ENCODE data around the gene SYVN1.
"Not testable (repeated sequence)": the region's sequence is repeated elsewhere in the genome, so short reads cannot be mapped to it uniquely, and the experiment has no call there.

Gene SYVN1

GRCh38 chr11:65134240-65134951 is at the start of gene SYVN1:
Gene SYVN1, minus strand, starts transcription at chr11:65134519. Its CDS starts 918 bp downstream, at chr11:65133601.
- peak; percentile 91 for DNase-seq (ENCODE audit: low spot score)

GRCh38 chr11:65183201-65183891 is 49.0 kb upstream of the SYVN1 start:
- no peak for DNase-seq (ENCODE audit: low spot score)

GRCh38 chr11:65182258-65183170 is 48.2 kb upstream of the SYVN1 start:
- no peak for DNase-seq (ENCODE audit: low spot score)

- DNase-seq (ENCODE audit: low spot score), result peak; percentile 53
Observed at GRCh38 chr11:65181569-65182257, 47.4 kb upstream of the SYVN1 start, which contains the start of gene CAPN1. Gene CAPN1, plus strand, starts transcription at chr11:65181928. Its CDS starts 774 bp downstream, at chr11:65182702.

GRCh38 chr11:65180877-65181568 is 46.7 kb upstream of the SYVN1 start:
- DNase-seq (ENCODE audit: low spot score), result peak; percentile 22

- not testable (repeated sequence) for DNase-seq (ENCODE audit: low spot score)
Observed at GRCh38 chr11:65174571-65175010, 40.3 kb upstream of the SYVN1 start.

GRCh38 chr11:65172600-65172999 is 38.3 kb upstream of the SYVN1 start:
- no peak for DNase-seq (ENCODE audit: low spot score)

- no peak for DNase-seq (ENCODE audit: low spot score)
Observed at GRCh38 chr11:65170058-65170534, 35.8 kb upstream of the SYVN1 start, which contains the start of gene SPDYC. Gene SPDYC, plus strand, starts transcription at chr11:65170233. Its CDS starts 1,125 bp downstream, at chr11:65171358.

GRCh38 chr11:65169164-65169641 is 34.9 kb upstream of the SYVN1 start:
- DNase-seq (ENCODE audit: low spot score), result no peak

- no peak for DNase-seq (ENCODE audit: low spot score)
Observed at GRCh38 chr11:65167656-65168055, 33.3 kb upstream of the SYVN1 start.

GRCh38 chr11:65166893-65167292 is 32.6 kb upstream of the SYVN1 start:
- no peak for DNase-seq (ENCODE audit: low spot score)

GRCh38 chr11:65165410-65166317 is 31.3 kb upstream of the SYVN1 start:
- DNase-seq (ENCODE audit: low spot score), result no peak

GRCh38 chr11:65163684-65164083 is 29.4 kb upstream of the SYVN1 start:
- no peak for DNase-seq (ENCODE audit: low spot score)

GRCh38 chr11:65160643-65161042 is 26.3 kb upstream of the SYVN1 start:
- DNase-seq (ENCODE audit: low spot score), result no peak

- DNase-seq (ENCODE audit: low spot score), result no peak
Observed at GRCh38 chr11:65159012-65159411, 24.7 kb upstream of the SYVN1 start.

- no peak for DNase-seq (ENCODE audit: low spot score)
Observed at GRCh38 chr11:65157336-65157735, 23.0 kb upstream of the SYVN1 start.

- DNase-seq (ENCODE audit: low spot score), result no peak
Observed at GRCh38 chr11:65156926-65157325, 22.6 kb upstream of the SYVN1 start.

- no peak for DNase-seq (ENCODE audit: low spot score)
Observed at GRCh38 chr11:65156256-65156655, 21.9 kb upstream of the SYVN1 start.

- DNase-seq (ENCODE audit: low spot score), result no peak
Observed at GRCh38 chr11:65152122-65152521, 17.8 kb upstream of the SYVN1 start.

Data from putamen (tissue), 1 donor.